B cell (primary cell): ENCODE data around the gene LGALS3.

ENCODE experiments used
- EZH2 ChIP-seq: IDR thresholded peaks from 2 replicates; pipeline ENCODE4 v1.6.1; 2012; ENCODE audit warnings: borderline replicate concordance, low read depth, mild to moderate bottlenecking, moderate library complexity, low read length; ENCODE audit not compliant: insufficient read depth, poor library complexity, severe bottlenecking
- TF ChIP-seq, protein P1 (sequence below): fragments of 200-600 bp; IDR thresholded peaks from one replicate; pipeline ENCODE4 v1.8.0; 2022; ENCODE audit warnings: antibody characterized with exemption, mild to moderate bottlenecking

DNA sequence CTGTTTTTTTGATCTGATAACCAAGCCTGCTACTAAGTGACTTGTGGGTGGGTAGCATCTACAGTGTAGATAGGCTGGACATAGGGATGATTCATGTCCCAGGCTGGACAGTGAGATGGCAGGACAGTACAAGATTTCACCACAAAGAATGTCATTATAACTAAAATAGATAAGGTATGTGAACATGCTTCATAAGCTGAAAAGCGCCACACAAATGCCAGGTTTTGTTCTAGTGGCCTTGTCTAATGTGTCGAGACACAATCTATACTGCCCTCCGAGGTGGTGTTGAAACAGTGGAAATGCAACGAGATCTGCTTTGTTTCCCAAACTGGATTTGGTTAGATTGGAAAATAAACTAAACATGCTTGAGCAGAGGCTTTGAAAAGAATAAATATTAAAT lies 4.4 kb downstream of the LGALS3 start:
- TF ChIP-seq, protein P1, sequence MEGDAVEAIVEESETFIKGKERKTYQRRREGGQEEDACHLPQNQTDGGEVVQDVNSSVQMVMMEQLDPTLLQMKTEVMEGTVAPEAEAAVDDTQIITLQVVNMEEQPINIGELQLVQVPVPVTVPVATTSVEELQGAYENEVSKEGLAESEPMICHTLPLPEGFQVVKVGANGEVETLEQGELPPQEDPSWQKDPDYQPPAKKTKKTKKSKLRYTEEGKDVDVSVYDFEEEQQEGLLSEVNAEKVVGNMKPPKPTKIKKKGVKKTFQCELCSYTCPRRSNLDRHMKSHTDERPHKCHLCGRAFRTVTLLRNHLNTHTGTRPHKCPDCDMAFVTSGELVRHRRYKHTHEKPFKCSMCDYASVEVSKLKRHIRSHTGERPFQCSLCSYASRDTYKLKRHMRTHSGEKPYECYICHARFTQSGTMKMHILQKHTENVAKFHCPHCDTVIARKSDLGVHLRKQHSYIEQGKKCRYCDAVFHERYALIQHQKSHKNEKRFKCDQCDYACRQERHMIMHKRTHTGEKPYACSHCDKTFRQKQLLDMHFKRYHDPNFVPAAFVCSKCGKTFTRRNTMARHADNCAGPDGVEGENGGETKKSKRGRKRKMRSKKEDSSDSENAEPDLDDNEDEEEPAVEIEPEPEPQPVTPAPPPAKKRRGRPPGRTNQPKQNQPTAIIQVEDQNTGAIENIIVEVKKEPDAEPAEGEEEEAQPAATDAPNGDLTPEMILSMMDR = no peak
- TF ChIP-seq EZH2 = no peak
